DND-41 (cell line): ENCODE results near the gene COPG2.
"Not testable (repeated sequence)": the region's sequence is repeated elsewhere in the genome, so short reads cannot be mapped to it uniquely, and the experiment has no call there.

Source experiments
- CTCF ChIP-seq: IDR thresholded peaks from 2 replicates; pipeline ENCODE4 v1.5.1; 2012; ENCODE audit warnings: borderline replicate concordance, low read length, moderate library complexity, mild to moderate bottlenecking; ENCODE audit not compliant: poor library complexity, severe bottlenecking; ENCODE audit errors: extremely low read depth
- EZH2 ChIP-seq: IDR thresholded peaks from 3 replicates; pipeline ENCODE4 v1.6.1; 2012; ENCODE audit warnings: borderline replicate concordance, low read depth, mild to moderate bottlenecking, moderate library complexity, low read length, inconsistent platforms; ENCODE audit not compliant: severe bottlenecking

GRCh38 chr7:130541287-130541686, 127.3 kb downstream of the COPG2 start:
- not testable (repeated sequence) for TF ChIP-seq CTCF, EZH2
